Measurements from ENCODE around the gene RIMBP2.

The RIMBP2 gene

DNA sequence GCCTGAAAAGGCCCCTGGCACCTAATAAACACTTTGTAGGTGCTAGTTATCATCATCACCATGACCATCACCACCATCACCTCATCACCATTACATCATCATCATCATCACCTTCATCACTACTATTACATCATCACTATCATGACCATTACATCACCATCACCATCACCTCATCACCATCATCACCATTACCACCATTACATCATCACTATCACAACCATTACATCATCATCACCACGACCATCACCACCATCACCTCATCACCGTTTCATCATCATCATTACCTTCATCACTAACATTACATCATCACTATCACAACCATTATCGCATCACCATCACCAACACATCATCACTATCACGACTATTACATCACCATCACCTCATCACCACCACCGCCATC lies 132.8 kb downstream of the RIMBP2 start:
- no peak for ATAC-seq
- no peak overlapping the region for H3K4me3 Mint-ChIP-seq
- peaks cover 8% of the 10 kb centered on the region for H3K27me3 Mint-ChIP-seq
- H3K36me3 Mint-ChIP-seq: no peaks in the 10 kb centered on the region
- H3K27ac Mint-ChIP-seq: no peak overlapping the region
- H3K9me3 Mint-ChIP-seq: peaks cover 4% of the 10 kb centered on the region
- H3K4me1 Mint-ChIP-seq: no peaks in the 10 kb centered on the region

DNA sequence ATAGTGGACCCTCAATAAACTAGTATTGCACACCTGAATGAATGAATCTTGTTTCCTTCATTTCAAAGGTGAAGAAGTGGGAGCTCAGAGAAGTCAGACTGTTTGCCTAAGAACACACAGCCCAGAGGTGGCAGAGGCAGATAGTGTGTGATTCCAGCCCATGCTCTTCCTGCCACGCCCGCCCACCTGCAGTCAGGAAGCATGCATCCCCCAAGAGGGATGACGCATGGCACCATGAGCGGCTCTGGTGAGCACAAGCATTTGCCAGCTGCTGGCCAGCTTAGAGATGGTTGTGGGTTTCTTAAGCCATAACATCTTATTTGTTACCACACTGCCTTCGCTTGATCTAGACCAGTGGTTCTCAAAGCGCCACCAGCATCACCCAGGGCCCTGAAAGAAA lies 133.8 kb downstream of the RIMBP2 start:
- Mint-ChIP-seq H3K27me3 (no peaks in the 10 kb centered on the region), H3K4me1 (no peaks in the 10 kb centered on the region), H3K36me3 (no peaks in the 10 kb centered on the region), H3K27ac (no peak overlapping the region), H3K9me3 (no peaks in the 10 kb centered on the region), H3K4me3 (no peak overlapping the region)
- ATAC-seq: no peak

DNA sequence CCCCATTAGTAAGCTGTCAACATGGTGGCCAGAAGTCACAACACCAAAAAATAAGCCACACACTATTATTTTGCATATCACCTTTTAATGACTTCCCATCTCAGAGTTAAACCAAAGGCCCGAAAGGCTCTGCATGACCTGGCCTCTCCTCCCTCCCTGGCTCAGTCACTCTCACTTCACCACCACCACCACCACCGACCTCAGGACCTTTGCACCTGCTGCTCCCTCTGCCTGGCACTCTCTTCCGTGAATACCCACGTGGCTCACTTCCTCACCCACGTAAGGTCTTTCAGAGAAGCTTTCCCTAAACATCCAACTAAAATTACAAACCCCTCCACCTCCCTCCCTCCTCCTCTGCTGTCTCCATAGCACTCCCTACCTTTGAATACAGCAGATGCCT lies 134.3 kb downstream of the RIMBP2 start:
- Mint-ChIP-seq H3K36me3 (no peaks in the 10 kb centered on the region), H3K27ac (no peak overlapping the region), H3K4me3 (no peak overlapping the region), H3K9me3 (no peaks in the 10 kb centered on the region), H3K4me1 (no peaks in the 10 kb centered on the region), H3K27me3 (no peaks in the 10 kb centered on the region)
- ATAC-seq: no peak

DNA sequence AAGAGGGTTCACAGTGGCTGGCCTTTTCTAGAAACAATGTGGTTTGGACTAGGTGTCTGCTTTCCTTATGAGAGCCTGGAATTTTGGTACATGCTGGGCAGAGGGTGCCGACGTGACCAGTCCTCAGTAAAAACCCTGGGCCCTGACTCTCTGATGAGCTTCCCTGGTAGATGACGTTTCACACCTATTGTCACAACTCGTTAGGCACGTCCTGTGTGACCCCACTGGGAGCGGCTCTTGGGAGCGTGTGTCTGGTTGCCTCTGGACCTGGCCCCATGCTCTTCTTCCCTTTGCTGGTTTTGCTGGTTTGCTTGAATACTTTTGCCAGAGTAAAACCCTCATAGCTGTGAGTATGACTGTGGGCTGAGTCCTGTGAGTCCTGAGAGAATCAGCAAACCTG lies 136.9 kb downstream of the RIMBP2 start:
- ATAC-seq: no peak
- Mint-ChIP-seq H3K27ac (no peak overlapping the region), H3K27me3 (no peaks in the 10 kb centered on the region), H3K4me1 (no peaks in the 10 kb centered on the region), H3K9me3 (no peaks in the 10 kb centered on the region), H3K36me3 (no peaks in the 10 kb centered on the region), H3K4me3 (no peak overlapping the region)

DNA sequence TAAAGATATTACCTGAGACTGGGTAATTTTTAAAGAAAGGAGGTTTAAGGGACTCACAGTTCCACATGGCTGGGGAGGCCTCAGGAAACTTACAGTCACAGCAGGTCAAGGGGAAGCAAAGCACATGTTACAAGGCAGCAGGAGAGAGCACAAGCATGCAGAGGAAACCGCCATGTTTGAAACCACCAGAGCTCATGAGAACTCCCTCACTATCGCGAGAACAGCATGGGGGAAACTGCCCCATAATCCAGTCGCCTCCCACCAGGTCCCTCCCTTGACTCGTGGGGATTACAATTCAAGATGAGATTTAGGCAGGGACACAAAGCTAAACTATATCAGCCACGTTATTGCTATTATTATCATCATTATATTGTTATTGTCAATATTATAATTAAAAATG lies 138.7 kb downstream of the RIMBP2 start:
- H3K4me1 Mint-ChIP-seq: no peaks in the 10 kb centered on the region
- H3K27me3 Mint-ChIP-seq: no peaks in the 10 kb centered on the region
- H3K4me3 Mint-ChIP-seq: no peak overlapping the region
- no peak for ATAC-seq
- no peaks in the 10 kb centered on the region for H3K9me3 Mint-ChIP-seq
- no peaks in the 10 kb centered on the region for H3K36me3 Mint-ChIP-seq
- no peak overlapping the region for H3K27ac Mint-ChIP-seq

DNA sequence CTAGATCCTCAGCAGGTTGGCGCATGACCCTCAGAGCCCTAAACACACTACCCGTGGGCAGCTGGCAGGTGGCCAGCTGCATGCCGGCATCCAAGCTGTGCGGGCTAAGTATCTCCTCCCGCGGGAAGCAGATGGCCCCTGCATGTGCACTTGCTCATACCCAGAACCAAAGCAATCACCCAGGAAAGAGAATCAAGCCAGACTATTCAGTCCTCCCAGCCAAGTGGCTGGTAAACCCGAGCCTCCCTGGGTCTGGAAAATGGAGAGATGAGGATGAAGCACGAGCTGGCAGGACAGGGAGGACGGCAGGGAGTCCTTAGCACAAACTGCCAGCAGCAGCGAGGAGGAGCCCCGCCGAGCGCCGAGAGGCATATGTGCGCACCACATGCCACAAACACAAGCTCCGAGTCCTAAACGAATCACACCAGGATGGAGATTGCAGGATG lies 139.7 kb downstream of the RIMBP2 start:
- Mint-ChIP-seq H3K27me3 (no peaks in the 10 kb centered on the region), H3K4me1 (no peaks in the 10 kb centered on the region), H3K27ac (no peak overlapping the region), H3K4me3 (no peak overlapping the region), H3K9me3 (no peaks in the 10 kb centered on the region), H3K36me3 (no peaks in the 10 kb centered on the region)
- ATAC-seq: no peak

DNA sequence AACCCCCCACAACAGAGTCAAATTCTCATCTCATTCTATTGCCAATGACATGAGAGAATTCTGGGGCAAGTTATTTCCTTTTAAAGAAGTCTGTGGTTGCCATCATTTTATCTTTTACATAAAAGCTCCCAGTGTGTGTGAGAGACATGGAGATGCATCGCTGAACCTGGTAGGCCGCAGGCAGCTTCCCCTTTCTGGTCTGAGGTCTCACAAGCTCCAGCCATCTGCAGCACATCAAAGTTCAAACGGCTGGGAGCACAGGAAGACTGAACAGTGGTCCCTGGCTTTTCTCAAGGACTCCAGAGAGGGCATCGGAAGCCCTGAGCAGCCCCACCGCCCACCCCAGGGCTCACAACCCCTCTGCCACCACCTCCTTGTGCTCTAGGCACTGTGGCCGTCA lies 141.7 kb downstream of the RIMBP2 start:
- Mint-ChIP-seq H3K4me1 (no peaks in the 10 kb centered on the region), H3K9me3 (no peaks in the 10 kb centered on the region), H3K27me3 (no peaks in the 10 kb centered on the region), H3K27ac (no peak overlapping the region), H3K4me3 (no peak overlapping the region), H3K36me3 (no peaks in the 10 kb centered on the region)
- no peak for ATAC-seq

DNA sequence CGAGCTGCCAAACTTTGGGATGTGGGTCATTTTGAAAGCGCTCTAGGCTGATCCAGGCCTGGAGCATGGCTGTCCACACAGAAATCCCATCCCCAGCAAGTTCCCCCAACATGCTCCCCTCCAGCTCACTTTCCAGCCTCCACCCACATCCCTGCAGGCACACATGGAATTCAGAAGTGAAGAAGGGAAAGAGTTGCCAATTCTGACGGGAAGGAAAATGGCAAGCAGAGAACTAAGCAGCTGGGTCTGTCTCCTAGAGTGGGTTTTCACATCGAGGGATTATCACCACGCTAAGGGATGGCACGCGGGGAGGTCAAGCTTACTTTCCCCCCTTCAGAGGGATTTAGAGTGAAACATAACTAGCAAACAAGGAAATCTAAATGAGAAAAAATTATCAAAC lies 142.3 kb downstream of the RIMBP2 start:
- no peaks in the 10 kb centered on the region for H3K9me3 Mint-ChIP-seq
- no peaks in the 10 kb centered on the region for H3K36me3 Mint-ChIP-seq
- no peaks in the 10 kb centered on the region for H3K4me1 Mint-ChIP-seq
- no peak for ATAC-seq
- no peaks in the 10 kb centered on the region for H3K27me3 Mint-ChIP-seq
- no peak overlapping the region for H3K4me3 Mint-ChIP-seq
- H3K27ac Mint-ChIP-seq: no peak overlapping the region

DNA sequence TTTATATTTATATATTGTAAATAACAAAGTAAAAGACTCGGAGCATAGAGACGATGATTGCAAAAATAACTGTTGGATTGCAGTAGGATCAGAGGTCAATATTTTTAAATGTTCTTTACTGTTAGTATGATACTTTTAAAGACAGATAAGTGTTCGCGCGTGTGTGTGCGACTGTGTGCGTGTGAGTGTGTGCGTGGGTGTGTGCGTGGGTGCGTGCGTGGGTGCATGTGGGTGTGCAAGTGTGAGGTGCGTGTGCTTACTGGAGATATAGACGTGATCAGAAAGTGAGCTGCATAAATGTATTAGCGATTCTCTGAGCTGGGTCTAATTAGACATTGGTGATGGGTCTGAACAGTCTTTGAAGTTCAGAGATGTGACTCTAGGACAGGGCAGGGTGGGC lies 142.9 kb downstream of the RIMBP2 start:
- no peak overlapping the region for H3K4me3 Mint-ChIP-seq
- no peak for ATAC-seq
- no peaks in the 10 kb centered on the region for H3K27me3 Mint-ChIP-seq
- H3K36me3 Mint-ChIP-seq: no peaks in the 10 kb centered on the region
- no peak overlapping the region for H3K27ac Mint-ChIP-seq
- no peaks in the 10 kb centered on the region for H3K4me1 Mint-ChIP-seq
- no peaks in the 10 kb centered on the region for H3K9me3 Mint-ChIP-seq

DNA sequence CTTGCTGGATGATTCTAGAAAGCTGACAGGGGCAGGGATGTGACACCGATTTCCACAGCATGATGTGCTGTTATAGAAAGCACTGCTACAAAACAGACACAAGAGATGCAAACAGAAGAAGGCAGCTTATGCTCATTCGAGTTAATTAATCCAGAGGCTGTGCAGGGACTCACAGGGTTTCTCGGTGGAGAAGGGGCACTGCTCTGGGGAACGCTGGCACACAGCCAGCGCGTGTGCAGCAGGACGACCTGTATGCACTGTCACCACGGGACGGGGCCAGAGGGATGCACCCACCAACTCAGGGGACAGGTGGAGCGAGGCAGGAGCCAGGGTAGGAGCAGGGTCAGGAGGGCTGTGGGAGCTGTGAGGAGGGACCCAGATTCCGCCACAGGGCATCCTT lies 143.5 kb downstream of the RIMBP2 start:
- H3K36me3 Mint-ChIP-seq: no peaks in the 10 kb centered on the region
- no peak overlapping the region for H3K27ac Mint-ChIP-seq
- H3K4me1 Mint-ChIP-seq: no peaks in the 10 kb centered on the region
- no peak for ATAC-seq
- H3K4me3 Mint-ChIP-seq: no peak overlapping the region
- no peaks in the 10 kb centered on the region for H3K9me3 Mint-ChIP-seq
- H3K27me3 Mint-ChIP-seq: no peaks in the 10 kb centered on the region

DNA sequence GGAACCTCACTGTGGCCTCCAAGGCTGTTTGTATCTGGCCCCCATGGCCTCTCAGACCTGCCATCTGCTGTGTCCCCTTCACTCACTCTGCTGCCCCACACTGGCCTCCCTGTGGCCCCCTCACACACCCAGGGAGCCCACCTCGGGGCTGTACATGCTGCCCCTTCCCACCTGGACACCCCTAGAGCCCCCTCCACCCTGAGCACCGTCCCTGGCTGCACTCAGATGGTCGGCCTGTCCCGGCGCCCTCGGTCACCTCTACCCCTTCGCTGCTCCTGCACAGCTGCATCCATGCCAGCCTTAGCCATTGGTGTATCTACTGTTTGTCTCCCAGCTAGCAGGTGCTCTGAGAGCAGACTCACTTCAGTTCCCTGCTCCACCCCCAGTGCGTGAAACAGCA lies 144.4 kb downstream of the RIMBP2 start:
- no peak for ATAC-seq
- Mint-ChIP-seq H3K4me3 (no peak overlapping the region), H3K27ac (no peak overlapping the region), H3K36me3 (no peaks in the 10 kb centered on the region), H3K27me3 (no peaks in the 10 kb centered on the region), H3K9me3 (no peaks in the 10 kb centered on the region), H3K4me1 (no peaks in the 10 kb centered on the region)

DNA sequence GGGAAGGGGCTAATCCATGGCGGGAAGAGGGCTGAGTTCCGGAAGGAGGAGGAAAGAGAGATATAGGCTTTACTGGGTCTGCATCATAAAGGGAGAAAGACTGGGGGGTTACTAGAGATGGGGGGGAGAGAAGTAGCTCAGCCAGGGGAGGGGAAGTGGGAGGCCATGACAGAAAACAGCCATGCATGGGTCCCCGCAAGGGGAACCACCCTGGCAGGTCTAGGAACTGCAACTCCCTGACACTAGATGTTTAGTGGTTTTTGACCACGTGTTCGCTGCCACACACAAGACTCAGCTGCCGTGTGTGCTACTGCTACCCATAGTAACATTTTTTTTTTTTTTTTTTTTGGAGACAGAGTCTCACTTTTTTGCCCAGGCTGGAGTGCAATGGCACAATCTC lies 145.0 kb downstream of the RIMBP2 start:
- Mint-ChIP-seq H3K4me1 (no peaks in the 10 kb centered on the region), H3K4me3 (no peak overlapping the region), H3K36me3 (no peaks in the 10 kb centered on the region), H3K27ac (no peak overlapping the region), H3K27me3 (no peaks in the 10 kb centered on the region), H3K9me3 (peaks cover 2% of the 10 kb centered on the region)
- ATAC-seq: no peak

DNA sequence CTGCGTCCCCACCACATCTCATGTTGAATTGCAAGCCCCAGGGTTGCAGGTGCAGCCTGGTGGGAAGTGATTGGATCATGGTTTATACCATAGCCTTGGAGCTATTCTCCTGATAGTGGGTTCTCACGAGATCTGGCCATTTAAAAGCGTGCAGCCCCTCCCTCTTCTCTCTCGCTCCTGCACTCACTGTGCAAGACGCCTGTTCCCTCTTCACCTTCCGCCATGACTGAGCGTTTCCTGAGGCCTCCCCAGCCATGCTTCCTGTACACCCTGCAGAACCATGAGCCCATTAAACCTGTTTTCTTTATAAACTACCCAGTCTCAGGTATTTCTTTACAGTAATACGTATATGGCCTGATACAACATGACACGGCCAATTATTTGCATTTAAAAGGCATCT lies 146.6 kb downstream of the RIMBP2 start:
- Mint-ChIP-seq H3K27me3 (peaks cover under 1% of the 10 kb centered on the region), H3K4me1 (no peaks in the 10 kb centered on the region), H3K4me3 (no peak overlapping the region), H3K9me3 (peaks cover 10% of the 10 kb centered on the region), H3K27ac (no peak overlapping the region), H3K36me3 (no peaks in the 10 kb centered on the region)
- ATAC-seq: no peak

DNA sequence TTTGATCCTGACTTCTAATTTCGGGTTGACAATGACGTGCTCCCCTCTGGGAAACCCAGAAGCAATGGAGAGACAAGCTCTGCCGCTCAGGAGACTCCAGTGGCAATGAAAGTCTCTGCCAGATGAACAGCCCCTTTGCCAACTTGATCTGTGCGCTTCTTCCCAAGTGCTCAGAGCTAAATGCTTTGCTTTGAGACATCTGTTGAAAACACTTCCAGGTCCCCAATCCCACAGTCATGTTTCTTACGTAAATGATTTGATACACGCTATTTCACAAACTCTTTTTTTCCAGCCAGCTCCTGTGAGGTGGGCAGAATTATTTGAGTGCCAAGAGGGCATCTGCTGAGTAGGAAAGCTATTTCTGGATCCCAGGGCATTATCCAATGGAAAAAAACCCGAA lies 147.6 kb downstream of the RIMBP2 start:
- Mint-ChIP-seq H3K36me3 (no peaks in the 10 kb centered on the region), H3K4me1 (no peaks in the 10 kb centered on the region), H3K27me3 (peaks cover 8% of the 10 kb centered on the region), H3K4me3 (no peak overlapping the region), H3K27ac (no peak overlapping the region), H3K9me3 (peaks cover 10% of the 10 kb centered on the region)
- no peak for ATAC-seq

DNA sequence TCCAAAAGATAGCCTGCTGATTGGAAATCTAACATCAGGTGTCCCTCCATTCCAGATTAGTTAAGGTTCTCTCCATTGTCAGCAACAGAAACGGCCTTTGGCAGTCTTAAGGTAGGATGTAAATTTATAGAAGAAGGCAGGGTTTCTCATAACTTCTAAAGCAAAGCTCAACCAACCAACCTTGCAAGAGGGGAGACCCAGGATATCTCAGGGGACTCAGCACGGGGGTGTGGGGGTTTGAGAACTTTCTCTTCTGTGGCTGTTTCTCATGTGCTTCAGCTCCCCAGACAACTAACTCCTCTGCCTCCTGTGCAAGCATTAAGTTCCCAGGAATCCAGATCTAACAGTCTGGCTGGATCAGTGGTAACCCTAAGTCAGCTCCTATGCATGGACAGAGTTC lies 148.1 kb downstream of the RIMBP2 start:
- H3K9me3 Mint-ChIP-seq: peaks cover 10% of the 10 kb centered on the region
- ATAC-seq: no peak
- no peaks in the 10 kb centered on the region for H3K36me3 Mint-ChIP-seq
- no peak overlapping the region for H3K4me3 Mint-ChIP-seq
- H3K27me3 Mint-ChIP-seq: peaks cover 8% of the 10 kb centered on the region
- H3K4me1 Mint-ChIP-seq: no peaks in the 10 kb centered on the region
- H3K27ac Mint-ChIP-seq: no peak overlapping the region

DNA sequence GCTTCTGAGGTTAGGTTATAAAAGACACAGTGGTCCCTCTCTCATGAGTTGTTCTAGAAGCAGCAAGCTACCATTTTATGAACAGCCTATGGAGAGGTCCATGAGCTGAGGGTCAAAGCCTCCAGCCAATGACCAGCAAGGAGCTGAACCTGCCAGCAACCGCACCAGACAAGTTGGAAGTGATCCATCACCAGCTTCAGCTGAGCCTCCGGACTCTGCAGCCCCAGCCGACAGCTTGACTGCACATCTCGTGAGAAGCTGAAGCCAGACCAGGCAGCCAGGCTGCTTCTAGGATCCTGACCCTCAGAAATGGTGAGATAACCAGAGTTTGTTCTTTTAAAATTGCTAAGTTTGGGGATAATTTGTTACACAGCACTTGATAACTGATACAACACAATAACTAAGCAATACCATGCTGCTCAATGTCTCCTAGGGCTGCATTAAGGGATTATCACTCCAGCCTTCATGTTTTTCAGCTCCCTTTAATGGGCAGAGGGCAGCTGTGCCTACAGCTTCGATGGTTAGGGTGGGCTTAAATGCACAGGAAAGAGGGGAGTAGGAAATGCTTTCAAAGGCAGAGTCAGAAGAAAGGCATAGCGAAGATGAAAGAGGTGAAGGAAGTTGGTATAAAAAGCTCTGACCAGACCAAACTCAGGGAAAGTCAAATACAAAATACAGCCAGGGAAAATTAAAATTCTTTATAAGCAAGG lies 149.5 kb downstream of the RIMBP2 start:
- no peak overlapping the region for H3K4me3 Mint-ChIP-seq
- peaks cover 8% of the 10 kb centered on the region for H3K27me3 Mint-ChIP-seq
- ATAC-seq: no peak

DNA sequence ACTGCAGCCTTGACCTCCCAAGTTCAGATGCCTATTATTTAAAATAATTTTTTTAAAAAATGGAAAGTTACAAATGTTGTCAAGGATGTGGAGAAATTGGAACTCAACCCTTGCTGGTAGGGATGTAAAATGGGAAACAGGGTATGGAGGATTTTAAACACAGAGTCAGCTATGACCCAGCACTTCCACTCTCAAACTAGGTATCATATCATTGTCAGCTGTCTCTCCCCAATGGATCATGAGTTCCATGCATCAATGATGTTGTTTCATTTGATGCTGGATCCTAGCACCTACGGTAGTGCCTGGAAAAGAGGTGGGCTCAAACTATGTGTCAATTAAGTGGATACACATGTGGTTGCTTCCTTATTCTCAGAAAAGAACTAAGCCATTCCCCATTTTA lies 150.9 kb downstream of the RIMBP2 start:
- ATAC-seq: no peak

More for the DNA sequence above, 149.5 kb downstream of the RIMBP2 start:
- Mint-ChIP-seq H3K9me3 (peaks cover 10% of the 10 kb centered on the region), H3K4me1 (no peaks in the 10 kb centered on the region), H3K27ac (no peak overlapping the region), H3K36me3 (no peaks in the 10 kb centered on the region)

More for the DNA sequence above, 150.9 kb downstream of the RIMBP2 start:
- H3K36me3 Mint-ChIP-seq: no peaks in the 10 kb centered on the region
- peaks cover 16% of the 10 kb centered on the region for H3K9me3 Mint-ChIP-seq
- H3K4me3 Mint-ChIP-seq: no peak overlapping the region
- no peaks in the 10 kb centered on the region for H3K4me1 Mint-ChIP-seq
- no peak overlapping the region for H3K27ac Mint-ChIP-seq
- H3K27me3 Mint-ChIP-seq: peaks cover 8% of the 10 kb centered on the region
